Measurements from ENCODE around the gene MYH13.

The MYH13 gene

DNA sequence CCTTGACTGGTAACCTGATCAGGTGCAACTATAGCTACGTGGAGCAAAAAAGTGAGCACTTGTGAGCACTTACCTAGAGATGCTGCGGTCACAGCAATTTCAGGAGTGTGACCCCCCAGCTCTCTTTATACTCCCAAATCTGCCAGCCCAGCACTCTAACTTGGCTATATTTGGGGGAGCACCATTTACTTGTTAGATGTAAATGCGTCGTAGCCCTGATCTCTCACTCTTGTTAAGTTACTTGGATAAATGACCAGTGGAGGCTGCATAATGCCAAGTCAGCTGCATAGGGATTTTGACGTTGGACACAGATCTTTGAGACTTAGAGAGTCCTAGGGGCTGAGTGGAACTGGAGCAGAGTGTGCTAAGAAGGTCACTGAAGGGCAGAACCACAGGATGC lies at the start of gene MYH13:
MYH13 (minus strand) TSS at position 101 of the 400 bp plus-strand sequence. CDS start 8,476 bp downstream, outside the sequence.
- DNase-seq (ENCODE audit: low spot score), result no peak

DNA sequence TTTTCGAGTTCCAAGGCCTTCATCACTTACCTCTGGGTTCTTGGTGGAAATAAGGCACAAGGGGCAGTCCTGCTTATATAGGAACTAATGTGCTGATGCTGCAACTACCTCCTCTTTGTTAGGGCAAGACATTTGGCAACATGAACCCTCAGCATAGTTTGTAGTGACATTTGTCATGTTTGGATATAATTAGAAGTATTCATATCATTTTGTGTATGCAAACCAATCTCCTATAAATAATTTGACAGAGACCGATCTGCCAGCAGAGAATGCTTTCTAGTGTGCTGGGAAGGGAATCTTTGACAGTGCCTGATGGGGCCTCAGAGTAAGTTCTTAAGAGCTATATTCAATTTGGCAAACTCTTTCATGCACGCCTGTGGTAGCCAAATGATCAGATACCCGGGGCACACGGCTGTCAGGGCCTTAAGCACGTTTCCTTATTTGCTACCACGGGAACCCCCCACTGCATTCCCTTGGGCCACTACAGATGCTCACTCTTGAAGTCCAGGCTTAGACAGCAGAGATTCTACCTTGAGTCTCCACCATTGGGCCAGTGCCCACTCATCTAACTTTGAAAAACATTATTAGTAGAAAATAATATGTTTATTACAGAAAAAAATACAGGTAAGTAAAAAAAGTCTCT lies 49.2 kb upstream of the MYH13 start, which contains the start of gene MYH8:
MYH8 (minus strand) TSS at position 51 of the 643 bp plus-strand sequence. CDS start 1,723 bp downstream, outside the sequence.
- DNase-seq (ENCODE audit: low spot score), result no peak

DNA sequence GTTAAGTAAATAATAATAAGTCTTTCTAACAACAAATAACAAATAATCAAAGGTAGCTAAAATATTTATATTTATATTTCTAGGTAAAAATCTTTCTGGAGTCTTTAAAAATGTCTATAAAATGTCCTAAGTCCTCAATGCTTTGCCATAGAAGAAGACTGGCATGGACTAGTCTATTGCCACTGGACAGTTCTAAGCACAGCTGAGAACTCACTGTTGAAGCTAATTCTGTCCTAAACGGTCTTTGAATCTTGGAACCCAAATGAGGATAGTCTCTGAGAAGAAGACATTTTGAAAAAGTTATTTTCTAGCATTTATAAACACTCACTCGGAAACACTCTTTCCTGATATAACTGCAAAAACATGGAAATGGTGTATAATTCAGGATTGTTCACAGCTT lies 48.4 kb upstream of the MYH13 start:
- DNase-seq (ENCODE audit: low spot score), result no peak

DNA sequence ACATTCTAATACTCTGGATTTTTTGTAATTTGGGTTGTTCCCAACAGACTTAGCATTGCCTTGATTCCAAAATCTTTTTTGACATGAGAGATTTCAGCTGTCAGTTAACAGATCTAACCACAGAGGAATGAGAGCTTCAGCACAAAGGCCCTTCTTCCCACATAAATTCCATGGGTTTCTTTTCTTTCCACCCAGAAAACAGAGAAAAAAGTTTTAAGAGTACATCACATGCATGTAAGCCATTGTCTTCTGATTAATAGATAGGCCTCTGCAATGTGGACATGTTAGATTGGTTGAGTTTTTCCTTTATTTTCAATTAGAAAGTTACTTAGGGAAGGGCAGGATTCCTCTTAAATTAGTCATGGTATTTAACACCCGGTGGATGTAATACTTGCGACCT lies 48.0 kb upstream of the MYH13 start:
- DNase-seq (ENCODE audit: low spot score), result no peak

DNA sequence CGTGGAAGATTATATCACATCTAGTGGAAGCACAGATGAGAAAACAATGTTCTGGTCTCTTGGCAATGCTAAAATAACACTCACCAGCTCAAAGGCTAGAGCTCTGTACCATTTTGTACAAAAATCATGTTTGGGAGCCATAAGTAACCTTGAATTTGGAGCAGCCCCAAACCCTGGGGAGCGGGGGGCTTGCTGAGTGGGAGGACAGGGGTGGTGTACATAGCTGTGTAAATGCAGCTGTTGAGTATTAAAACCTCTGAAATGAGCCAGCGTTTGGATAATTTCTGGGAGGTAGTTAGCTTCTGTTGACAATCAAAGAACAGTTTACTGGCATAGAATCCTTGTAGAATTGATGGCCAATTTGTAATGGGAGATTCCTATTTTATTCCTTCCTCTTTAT lies 44.6 kb upstream of the MYH13 start:
- DNase-seq (ENCODE audit: low spot score), result no peak

DNA sequence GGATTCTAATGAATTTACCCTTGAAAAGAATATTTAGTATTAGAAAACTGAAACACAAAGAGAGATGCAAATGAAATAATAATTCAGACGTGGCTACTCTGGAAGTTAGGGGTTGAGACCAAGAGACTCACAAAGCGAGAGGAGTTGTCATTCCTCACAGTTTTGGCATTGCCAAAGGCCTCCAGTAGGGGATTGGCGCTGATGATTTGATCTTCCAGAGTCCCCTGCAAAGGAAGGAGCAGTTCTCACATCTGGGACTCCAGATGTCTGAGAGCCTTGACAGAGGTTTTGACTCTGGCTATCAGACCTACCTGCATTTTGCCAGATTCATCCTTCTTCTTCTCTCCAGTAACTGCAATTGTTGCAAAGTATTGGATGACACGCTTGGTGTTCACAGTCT lies 42.4 kb upstream of the MYH13 start:
- no peak for DNase-seq (ENCODE audit: low spot score)

DNA sequence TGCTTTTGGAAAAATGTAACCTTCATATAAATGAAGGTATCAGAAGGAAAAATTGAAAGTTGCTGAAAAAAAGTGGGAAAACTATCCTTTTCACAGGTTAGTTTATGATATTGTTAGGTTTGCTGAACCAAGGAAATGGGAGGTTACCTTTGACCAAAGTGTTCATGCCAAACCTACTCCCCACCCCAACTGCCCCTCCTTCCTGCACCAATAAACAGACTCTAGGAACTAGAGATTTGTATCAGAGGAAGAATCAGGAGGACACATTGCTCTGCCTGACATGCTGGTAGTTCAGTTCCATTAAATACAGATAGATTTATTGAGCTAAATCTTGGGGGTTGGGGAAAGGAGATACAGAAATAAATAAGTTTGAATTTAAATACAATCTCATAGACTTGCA lies 30.8 kb upstream of the MYH13 start:
- DNase-seq (ENCODE audit: low spot score), result no peak

DNA sequence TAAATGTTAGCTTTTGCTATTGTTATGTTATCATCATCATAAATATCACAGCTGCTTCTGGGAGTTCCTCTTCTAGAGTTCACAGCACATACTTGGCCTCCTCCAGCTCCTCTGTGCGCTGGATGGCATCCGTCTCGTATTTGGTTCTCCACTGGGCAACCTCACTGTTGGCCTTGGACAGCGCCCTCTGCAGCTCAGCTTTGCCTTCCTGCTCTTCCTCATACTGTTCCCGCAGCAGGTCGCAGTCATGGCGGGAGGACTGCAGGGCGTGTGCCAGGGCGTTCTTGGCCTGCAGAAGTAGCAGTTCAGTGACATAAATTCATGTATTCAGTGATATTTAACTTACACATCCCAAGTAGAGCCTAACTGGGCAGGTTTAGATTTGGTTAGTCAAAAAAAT lies 25.5 kb upstream of the MYH13 start:
- DNase-seq (ENCODE audit: low spot score), result no peak

DNA sequence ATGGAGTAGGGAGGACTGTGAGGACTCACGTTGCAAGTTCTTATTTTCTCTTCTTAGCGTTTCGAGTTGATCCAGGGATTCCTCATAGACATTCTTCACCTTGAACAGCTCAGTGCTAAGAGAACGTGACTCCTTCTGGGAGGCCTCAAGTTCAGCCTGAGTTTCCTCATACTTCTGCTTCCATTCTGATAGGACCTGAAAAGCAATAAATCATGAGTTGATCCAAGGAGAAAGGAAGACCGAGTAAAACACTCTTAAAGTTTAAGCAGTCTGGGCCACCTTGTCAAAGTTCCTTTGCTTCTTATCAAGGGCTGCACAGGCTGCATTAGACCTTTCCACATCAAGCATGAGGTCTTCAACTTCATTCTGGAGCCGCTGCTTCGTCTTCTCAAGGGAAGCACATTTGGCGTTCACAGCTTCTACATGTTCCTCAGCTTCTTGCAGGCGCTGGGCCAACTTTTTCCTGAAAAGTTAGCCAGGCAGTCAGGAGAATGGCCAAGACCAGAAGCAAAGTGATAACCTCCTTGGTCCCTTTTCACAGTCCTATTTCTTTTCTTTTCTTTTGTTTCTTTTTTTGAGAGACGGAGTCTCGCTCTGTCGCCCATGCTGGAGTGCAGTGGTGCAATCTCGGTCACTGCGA lies 23.8 kb upstream of the MYH13 start:
- no peak for DNase-seq (ENCODE audit: low spot score)

DNA sequence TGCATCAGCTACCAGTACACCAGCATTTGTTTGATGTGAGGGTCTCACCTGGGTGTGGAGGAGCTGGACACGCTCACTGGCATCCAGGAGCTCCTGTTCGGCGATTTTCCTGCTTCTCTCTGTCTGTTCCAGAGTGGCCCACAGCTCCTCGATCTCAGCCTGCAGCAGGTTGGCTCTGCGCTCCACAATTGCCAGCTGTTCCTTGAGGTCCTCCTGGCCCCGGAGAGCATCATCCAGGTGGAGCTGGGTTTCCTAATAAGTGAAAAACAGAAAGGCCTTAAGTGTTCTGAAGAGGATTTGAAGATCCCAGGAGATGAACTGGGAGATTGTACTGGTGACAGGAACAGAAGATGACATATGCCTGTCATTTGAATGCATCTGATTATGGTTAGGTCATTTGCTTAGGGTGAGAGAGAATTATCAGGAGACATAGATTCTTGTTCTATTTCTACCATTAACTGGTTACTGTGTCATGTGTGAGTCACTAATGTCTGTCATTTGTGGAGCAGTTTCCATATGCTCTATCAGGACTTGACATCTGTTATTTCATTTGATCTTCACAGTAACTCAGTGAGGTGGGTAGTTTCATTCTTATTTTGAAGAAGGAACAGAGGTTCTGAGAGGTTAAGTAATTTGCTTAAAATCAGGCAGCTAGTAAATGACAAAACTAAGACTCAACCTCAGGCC lies 21.5 kb upstream of the MYH13 start:
- DNase-seq (ENCODE audit: low spot score), result no peak

DNA sequence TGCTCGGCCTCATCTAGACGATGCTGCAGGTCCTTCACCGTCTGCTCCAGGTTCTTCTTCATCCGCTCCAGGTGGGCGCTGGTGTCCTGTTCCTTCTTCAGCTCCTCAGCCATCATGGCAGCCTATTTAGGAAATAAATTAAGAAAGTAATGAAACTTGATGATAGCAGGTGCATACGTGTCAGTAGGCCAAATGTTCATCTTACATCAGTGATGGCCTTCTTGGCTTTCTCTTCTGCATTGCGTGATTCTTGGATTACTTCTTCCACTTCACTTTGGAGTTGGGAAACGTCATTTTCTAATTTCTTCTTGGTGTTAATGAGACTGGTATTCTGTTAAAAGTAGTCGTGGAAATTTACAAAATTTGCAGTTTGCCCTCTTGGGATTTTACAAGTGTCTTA lies 20.1 kb upstream of the MYH13 start:
- DNase-seq (ENCODE audit: low spot score), result no peak

DNA sequence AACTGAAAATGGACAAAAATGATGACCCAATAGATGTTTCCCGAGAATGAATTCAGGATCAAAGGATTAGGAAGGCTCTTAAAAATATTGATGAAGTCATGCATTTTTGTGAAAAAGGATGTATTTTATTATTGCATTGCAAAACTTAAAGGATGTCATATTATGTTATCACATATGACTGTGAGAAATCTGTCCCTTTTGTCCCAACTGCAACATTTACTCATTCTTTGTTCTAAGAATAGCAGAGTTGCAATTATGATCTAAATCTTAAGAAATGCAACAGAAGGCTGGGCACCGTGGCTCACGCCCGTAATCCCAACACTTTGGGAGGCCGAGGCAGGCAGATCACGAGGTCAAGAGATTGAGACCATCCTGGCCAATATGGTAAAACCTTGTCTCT lies 13.1 kb upstream of the MYH13 start:
- DNase-seq (ENCODE audit: low spot score), result no peak

DNA sequence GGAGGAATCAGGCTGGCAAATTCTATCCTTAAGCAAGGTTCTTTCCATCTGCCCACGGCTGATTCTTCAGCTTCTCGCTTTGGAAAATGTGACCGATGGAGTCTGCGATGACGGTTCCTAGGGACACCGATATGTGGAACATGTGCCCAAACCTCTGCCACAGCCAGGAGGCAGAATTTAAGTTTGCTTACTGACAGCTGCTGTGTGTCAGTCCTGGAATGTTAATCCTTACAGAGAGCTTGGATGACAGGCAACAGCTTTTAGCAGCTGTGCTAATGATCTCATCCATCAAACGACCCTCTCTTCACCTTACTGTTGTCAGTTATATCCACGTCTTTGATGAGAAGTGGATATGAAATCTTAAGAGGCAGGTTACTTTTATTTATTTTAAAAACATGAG lies 11.4 kb upstream of the MYH13 start:
- DNase-seq (ENCODE audit: low spot score), result no peak

DNA sequence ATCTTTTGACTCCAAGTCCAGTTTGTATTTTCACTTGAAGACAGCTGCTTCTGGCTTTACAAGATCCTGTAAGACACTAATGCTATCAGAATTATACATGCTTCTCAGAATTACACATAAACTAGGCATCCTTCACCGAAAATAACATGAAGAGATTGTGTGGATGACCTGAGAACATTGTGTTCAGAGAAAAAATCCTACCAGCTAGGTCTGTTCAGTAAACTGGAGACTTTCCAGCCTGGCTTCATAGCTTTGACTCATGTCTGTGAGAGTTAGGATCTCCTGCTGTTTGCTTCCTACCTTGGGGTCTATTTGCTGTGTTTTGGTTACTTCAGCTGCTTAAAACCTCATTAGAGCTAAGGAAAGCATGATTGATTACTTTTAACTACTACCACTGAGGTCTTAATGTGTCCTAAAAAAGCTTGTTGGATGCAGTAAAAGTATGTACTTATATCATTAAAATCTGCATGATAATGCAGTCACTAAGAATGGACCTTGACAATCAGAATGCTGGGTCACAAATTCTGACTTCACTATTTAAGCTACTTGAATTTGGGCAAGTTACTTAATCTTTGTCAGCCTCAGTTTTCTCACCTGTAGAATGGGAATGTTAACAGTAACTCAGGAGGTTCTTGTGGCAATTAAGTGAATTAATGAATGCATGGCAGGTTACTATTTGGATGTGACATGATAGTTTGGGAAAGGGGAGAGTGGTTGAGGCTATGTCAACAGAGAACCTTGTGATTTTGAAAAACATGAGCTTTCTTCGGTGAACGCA lies 8.0 kb upstream of the MYH13 start:
- DNase-seq (ENCODE audit: low spot score), result no peak

DNA sequence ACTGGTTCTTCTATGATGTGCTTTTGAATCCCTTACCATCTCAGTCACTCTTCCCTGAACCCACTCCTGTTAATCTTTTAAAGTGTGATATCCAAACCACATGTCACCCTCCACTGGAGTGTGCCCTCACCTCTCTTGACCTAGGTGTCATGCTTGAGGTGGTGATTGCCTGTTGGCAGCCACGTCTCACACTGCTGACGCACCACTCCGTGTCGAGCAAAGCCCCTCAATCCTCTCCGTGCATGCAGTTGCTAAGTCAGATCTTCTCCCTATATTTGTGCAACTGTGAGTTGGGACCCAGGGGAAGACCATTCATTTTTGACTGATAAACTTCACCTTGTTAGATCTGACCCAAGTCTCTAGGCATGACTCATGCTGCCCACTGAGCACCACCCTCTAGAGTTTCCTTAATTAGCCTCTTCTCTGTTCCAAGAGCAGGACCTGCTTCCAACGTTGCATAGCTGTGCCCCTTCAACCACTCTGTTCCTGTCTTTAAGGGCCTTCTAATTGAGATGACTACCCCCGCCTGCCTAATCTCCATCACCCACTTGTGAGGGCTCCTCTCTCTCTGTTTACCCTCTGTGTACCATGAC lies 2.7 kb downstream of the MYH13 start:
- DNase-seq (ENCODE audit: low spot score), result no peak

DNA sequence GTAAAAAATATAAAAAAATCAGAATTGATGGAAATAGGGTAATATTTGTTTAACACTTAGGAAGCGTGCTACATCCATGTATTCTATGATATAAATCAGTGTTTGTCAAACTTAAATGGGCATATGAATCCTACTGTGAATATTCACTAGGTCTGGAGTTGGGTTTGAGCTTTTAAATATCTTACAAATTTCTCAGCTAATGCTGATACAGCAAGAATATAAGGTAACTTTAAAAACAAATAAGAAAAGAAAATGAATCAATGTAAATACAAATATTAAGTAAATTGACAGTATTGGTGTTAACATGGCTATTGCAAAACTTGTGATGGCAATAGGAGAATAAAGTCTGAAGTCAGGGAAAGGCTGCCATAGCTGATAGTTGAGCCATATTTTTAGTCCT lies 3.6 kb downstream of the MYH13 start:
- DNase-seq (ENCODE audit: low spot score), result no peak

DNA sequence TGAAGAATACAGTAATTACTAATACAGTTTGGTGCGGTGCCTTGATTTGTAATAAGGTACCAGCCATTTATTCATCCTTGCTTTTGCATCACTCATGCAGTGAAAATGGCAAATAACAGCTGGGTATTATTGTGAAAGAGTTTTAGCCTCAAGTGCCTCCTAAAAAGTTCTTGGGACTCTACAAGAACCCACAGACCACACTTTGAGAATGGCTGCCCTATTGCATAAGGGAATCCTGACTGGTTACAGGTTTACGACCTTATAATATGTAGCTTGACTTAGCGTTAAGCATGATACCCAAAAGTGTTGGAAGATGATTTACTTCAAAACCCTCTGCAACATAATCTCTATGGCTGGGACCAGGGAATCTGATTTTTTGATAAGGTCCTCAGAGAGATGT lies 4.2 kb downstream of the MYH13 start:
- no peak for DNase-seq (ENCODE audit: low spot score)

DNA sequence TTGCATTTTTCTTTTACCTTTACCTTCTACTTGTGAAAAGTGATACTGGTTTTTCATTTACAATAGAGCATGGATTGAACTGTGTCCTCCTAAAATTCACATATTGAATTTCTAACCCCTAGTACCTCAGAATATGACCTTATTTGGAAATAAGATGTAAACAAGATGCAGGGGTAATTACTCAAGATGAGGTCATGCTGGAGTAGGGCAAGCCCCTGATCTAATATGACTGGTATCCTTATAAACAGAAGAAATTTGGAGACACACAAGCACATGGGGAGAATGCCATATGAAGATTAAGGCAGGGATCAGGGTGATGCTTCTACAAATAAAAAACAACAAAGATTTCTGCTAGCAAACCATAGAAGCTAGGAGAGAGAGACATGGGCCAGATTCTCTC lies 12.2 kb downstream of the MYH13 start:
- DNase-seq (ENCODE audit: low spot score), result no peak

DNA sequence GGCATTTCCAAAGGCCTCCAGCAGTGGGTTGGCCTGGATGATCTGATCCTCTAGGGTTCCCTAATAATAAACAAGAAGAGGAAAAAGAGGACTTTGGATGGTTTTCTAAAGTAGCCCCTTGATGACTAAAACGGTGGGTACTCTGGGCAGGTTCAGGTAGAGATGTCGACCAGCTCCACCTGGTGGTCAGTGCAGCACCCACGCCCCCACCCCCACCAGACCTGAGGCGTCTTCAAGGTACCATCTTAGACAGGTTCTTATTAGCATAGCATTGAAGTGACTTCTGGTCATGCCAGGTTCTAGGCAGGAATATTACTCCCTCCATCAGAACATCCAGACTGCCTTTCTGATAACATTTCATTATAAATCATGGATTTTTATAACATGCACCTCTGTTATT lies 15.0 kb downstream of the MYH13 start:
- no peak for DNase-seq (ENCODE audit: low spot score)

DNA sequence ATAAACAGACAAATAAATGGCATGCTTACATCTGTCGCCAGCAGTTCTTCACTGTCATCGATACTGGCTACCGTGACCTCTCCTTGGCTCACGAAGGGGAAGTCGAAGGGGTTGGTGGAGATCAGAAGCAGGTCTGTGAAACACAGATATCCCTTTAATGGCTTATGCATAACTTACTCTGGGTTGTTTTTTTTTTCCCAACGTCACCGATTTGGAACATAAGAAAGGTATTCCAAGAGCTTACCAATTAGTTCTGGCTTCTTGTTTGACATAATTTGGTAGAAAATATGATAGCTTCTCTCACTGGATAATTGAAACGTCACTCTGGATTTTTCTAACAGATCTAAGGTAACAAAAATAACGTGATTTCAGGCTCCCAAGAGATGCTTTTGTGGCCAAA lies 18.2 kb downstream of the MYH13 start:
- DNase-seq (ENCODE audit: low spot score), result no peak

DNA sequence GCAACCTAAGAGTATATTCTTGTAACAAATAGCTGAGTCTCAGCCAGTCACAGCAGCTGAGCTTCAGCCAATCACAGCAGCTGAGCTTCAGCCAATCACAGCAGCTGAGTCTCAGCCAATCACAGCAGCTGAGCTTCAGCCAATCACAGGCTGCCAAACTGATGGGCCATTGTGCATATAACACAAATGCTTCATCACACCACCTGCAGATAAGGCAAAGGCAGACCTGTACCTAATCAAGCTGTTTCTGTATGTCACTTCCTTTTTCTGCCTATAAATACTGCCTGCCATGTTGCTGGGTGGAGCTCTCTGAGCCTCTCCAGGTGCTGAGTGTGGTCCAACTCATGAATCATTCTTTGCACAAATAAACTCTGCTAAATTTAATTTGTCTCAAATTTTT lies 19.9 kb downstream of the MYH13 start:
- no peak for DNase-seq (ENCODE audit: low spot score)

DNA sequence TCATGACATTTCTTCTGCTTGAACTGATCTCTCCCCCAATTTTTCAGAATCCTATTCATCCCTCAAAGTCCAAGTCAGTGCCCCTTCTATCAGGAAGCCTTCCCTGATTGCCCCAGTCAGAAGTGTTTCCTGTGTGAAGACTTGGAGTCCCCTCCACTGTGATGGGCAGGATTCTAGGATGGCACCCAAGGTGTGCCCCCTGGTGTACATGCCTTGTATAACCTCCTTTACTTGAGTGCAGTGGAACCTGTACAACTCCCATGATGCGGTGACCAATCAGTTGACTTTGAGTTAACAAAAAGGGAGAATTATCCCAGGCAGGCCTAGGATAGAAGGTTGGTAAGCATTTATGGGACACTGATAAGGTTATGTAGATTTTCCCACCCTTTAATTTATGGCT lies 23.4 kb downstream of the MYH13 start:
- DNase-seq (ENCODE audit: low spot score), result no peak

Data from CD4-positive, alpha-beta T cell treated with Interleukin-6 at 100 ng/mL for 8 hours (primary cell).